H9 (cell line): Measurements from ENCODE around the gene CYB5RL. TPM values are rescaled to one million over a fixed set of nuclear protein-coding genes. Genes with fewer than 3 reads are reported as not detected.

Experiments
- DNase-seq: peaks from one replicate; pipeline ENCODE4 v3.0.0-alpha.2; 2017
- H2AFZ ChIP-seq: one replicate; pipeline ENCODE4 v1.6.1; 2013; ENCODE audit warnings: mild to moderate bottlenecking, low read length, control low read depth, moderate library complexity
- H2AK5ac ChIP-seq: 2 replicates; pipeline ENCODE4 v1.6.1; 2013; ENCODE audit warnings: low read length, control low read depth, mixed read lengths; ENCODE audit not compliant: insufficient read length
- H2BK120ac ChIP-seq: one replicate; pipeline ENCODE4 v1.6.1; 2013; ENCODE audit warnings: low read depth, mild to moderate bottlenecking, low read length, control low read depth, inconsistent platforms; ENCODE audit not compliant: poor library complexity, severe bottlenecking
- H2BK12ac ChIP-seq: 2 replicates; pipeline ENCODE4 v1.6.1; 2013; ENCODE audit warnings: low read length, control low read depth, mixed read lengths, low read depth; ENCODE audit not compliant: insufficient read length
- H2BK15ac ChIP-seq: 2 replicates; pipeline ENCODE4 v1.6.1; 2013; ENCODE audit warnings: low read depth, low read length, control low read depth
- H2BK20ac ChIP-seq: one replicate; pipeline ENCODE4 v1.6.1; 2013; ENCODE audit warnings: low read depth, mild to moderate bottlenecking, low read length, control low read depth, inconsistent platforms; ENCODE audit not compliant: poor library complexity, severe bottlenecking
- H2BK5ac ChIP-seq: 2 replicates; pipeline ENCODE4 v1.6.1; 2013; ENCODE audit warnings: low read length, control low read depth, mixed read lengths; ENCODE audit not compliant: insufficient read length
- H3K14ac ChIP-seq: 2 replicates; pipeline ENCODE4 v1.6.1; 2013; ENCODE audit warnings: low read length, control low read depth; ENCODE audit not compliant: insufficient read depth
- H3K18ac ChIP-seq: 2 replicates; pipeline ENCODE4 v1.6.1; 2013; ENCODE audit warnings: low read depth, mild to moderate bottlenecking, mixed read lengths, low read length, control low read depth; ENCODE audit not compliant: insufficient read length
- H3K23ac ChIP-seq: 2 replicates; pipeline ENCODE4 v1.6.1; 2013; ENCODE audit warnings: low read length, control low read depth, mixed read lengths, low read depth; ENCODE audit not compliant: insufficient read length
- H3K23me2 ChIP-seq: 2 replicates; pipeline ENCODE4 v1.6.1; 2013; ENCODE audit warnings: low read depth, mild to moderate bottlenecking, mixed read lengths, low read length, control low read depth; ENCODE audit not compliant: insufficient read length, poor library complexity, severe bottlenecking
- H3K27ac ChIP-seq: 2 replicates; pipeline ENCODE4 v1.5.1; 2013; ENCODE audit warnings: low read length, control low read depth, mixed read lengths, low read depth; ENCODE audit not compliant: insufficient read length
- H3K27me3 ChIP-seq: 2 replicates; pipeline ENCODE4 v1.6.1; 2013; ENCODE audit warnings: low read length, control low read depth, inconsistent platforms; ENCODE audit not compliant: insufficient read depth
- H3K4ac ChIP-seq: 2 replicates; pipeline ENCODE4 v1.6.1; 2013; ENCODE audit warnings: low read depth, mild to moderate bottlenecking, control low read depth, inconsistent platforms, low read length, moderate library complexity
- H3K4me1 ChIP-seq: 2 replicates; pipeline ENCODE4 v1.6.1; 2013; ENCODE audit warnings: low read length, control low read depth, inconsistent platforms; ENCODE audit not compliant: insufficient read depth
- H3K4me2 ChIP-seq: 2 replicates; pipeline ENCODE4 v1.6.1; 2013; ENCODE audit warnings: low read length, control low read depth, mixed read lengths; ENCODE audit not compliant: insufficient read length, insufficient read depth
- H3K56ac ChIP-seq: 2 replicates; pipeline ENCODE4 v1.6.1; 2013; ENCODE audit warnings: low read depth, mild to moderate bottlenecking, mixed read lengths, low read length, control low read depth; ENCODE audit not compliant: insufficient read length
- H3K79me1 ChIP-seq: 2 replicates; pipeline ENCODE4 v1.6.1; 2013; ENCODE audit warnings: low read depth, mild to moderate bottlenecking, moderate library complexity, low read length, control low read depth, inconsistent platforms; ENCODE audit not compliant: insufficient read depth, poor library complexity, severe bottlenecking
- H3K79me2 ChIP-seq: 2 replicates; pipeline ENCODE4 v1.6.1; 2013; ENCODE audit warnings: low read length, control low read depth, inconsistent platforms; ENCODE audit not compliant: insufficient read depth
- H3K9ac ChIP-seq: 2 replicates; pipeline ENCODE4 v1.6.1; 2013; ENCODE audit warnings: low read length, control low read depth, mixed read lengths; ENCODE audit not compliant: insufficient read length; ENCODE audit errors: extremely low read depth
- H3K9me3 ChIP-seq: one replicate; pipeline ENCODE4 v1.6.1; 2013; ENCODE audit warnings: low read depth, low read length, inconsistent platforms; ENCODE audit not compliant: control insufficient read depth
- H3T11ph ChIP-seq: one replicate; pipeline ENCODE4 v1.6.1; 2013; ENCODE audit warnings: mild to moderate bottlenecking, low read length, control low read depth, inconsistent platforms
- H4K20me1 ChIP-seq: one replicate; pipeline ENCODE4 v1.6.1; 2013; ENCODE audit not compliant: control insufficient read depth, insufficient read length, insufficient read depth
- H4K5ac ChIP-seq: 2 replicates; pipeline ENCODE4 v1.6.1; 2013; ENCODE audit warnings: low read depth, mild to moderate bottlenecking, mixed read lengths, low read length, control low read depth; ENCODE audit not compliant: insufficient read length
- H4K8ac ChIP-seq: replicated peaks from 2 replicates; pipeline ENCODE4 v1.6.1; 2013; ENCODE audit warnings: low read length, control low read depth, mixed read lengths, low read depth; ENCODE audit not compliant: insufficient read length
- H4K91ac ChIP-seq: 2 replicates; pipeline ENCODE4 v1.6.1; 2013; ENCODE audit warnings: low read depth, mild to moderate bottlenecking, moderate library complexity, mixed read lengths, low read length, control low read depth; ENCODE audit not compliant: insufficient read length
- H3K27ac Mint-ChIP-seq, 3 experiments: 2 replicates in 2 of 3; 3 replicates in 1 of 3; pipeline ENCODE4 v1.8.0; 2020 to 2021; ENCODE audit warnings: mixed read lengths in 3 of 3, mild to moderate bottlenecking in 1 of 3, moderate library complexity in 1 of 3
- H3K27me3 Mint-ChIP-seq: 2 replicates; pipeline ENCODE4 v1.8.0; 2021; ENCODE audit warnings: low read depth, mild to moderate bottlenecking, moderate library complexity, mixed read lengths
- H3K36me3 Mint-ChIP-seq, 3 experiments: 2 replicates in 2 of 3; 3 replicates in 1 of 3; pipeline ENCODE4 v1.8.0; 2020 to 2021; ENCODE audit warnings: low read depth in 3 of 3, mixed read lengths in 3 of 3; ENCODE audit not compliant: insufficient read depth in 1 of 3
- H3K4me1 Mint-ChIP-seq, 2 experiments: 2 replicates each; pipeline ENCODE4 v1.8.0; 2020; ENCODE audit warnings: mixed read lengths in 2 of 2
- H3K4me3 Mint-ChIP-seq, 2 experiments: 2 replicates in 1 of 2; 3 replicates in 1 of 2; pipeline ENCODE4 v1.8.0; 2020 to 2021; ENCODE audit warnings: mild to moderate bottlenecking in 2 of 2, mixed read lengths in 2 of 2, moderate library complexity in 1 of 2
- H3K9me3 Mint-ChIP-seq, 2 experiments: 2 replicates in 1 of 2; 3 replicates in 1 of 2; pipeline ENCODE4 v1.8.0; 2020; ENCODE audit warnings: mild to moderate bottlenecking in 2 of 2, mixed read lengths in 2 of 2, moderate library complexity in 1 of 2
- WGBS: extraction: QIAGEN DNeasy Blood & Tissue Kit; methylation state at CpG from one replicate; pipeline ENCODE4 v1.1.7; 2013; ENCODE audit warnings: missing lambda C conversion rate, low lambda C conversion rate, mixed read lengths; ENCODE audit not compliant: insufficient read length; ENCODE audit errors: extremely low coverage; 5-methylcytosine and 5-hydroxymethylcytosine counted together
- total RNA-seq: library from RNA; stranded (reverse); gene quantifications from 2 replicates; pipeline ENCODE4 v1.2.1, GENCODE V29; 2021
- TF ChIP-seq, protein P1 (sequence below): fragments of 200-600 bp; sonication (generic); conservative IDR thresholded peaks from 3 replicates; pipeline ENCODE4 v1.8.0; 2021; ENCODE audit warnings: antibody characterized with exemption, mild to moderate bottlenecking

CYB5RL gene
- total RNA-seq, 1 experiment from 2014 or later, result 12.6 TPM

- H3K14ac ChIP-seq, result no peak overlapping the region
- no peak overlapping the region for H4K91ac ChIP-seq
- H3K9ac ChIP-seq, result no peak overlapping the region
- no peak overlapping the region for H2BK12ac ChIP-seq
- H4K20me1 ChIP-seq, result no peaks in the 10 kb centered on the region
- Mint-ChIP-seq H3K27ac (peak overlapping the region in 2 of 3 experiments; percentile 7 to 11; a peak in 2 of 7 replicates), H3K9me3 (no peaks in the 10 kb centered on the region), H3K36me3 (no peaks in the 10 kb centered on the region), H3K27me3 (peaks cover 14% of the 10 kb centered on the region), H3K4me3 (no peak overlapping the region), H3K4me1 (peaks cover 13 to 14% of the 10 kb centered on the region in 2 experiments)
- TF ChIP-seq, protein P1, sequence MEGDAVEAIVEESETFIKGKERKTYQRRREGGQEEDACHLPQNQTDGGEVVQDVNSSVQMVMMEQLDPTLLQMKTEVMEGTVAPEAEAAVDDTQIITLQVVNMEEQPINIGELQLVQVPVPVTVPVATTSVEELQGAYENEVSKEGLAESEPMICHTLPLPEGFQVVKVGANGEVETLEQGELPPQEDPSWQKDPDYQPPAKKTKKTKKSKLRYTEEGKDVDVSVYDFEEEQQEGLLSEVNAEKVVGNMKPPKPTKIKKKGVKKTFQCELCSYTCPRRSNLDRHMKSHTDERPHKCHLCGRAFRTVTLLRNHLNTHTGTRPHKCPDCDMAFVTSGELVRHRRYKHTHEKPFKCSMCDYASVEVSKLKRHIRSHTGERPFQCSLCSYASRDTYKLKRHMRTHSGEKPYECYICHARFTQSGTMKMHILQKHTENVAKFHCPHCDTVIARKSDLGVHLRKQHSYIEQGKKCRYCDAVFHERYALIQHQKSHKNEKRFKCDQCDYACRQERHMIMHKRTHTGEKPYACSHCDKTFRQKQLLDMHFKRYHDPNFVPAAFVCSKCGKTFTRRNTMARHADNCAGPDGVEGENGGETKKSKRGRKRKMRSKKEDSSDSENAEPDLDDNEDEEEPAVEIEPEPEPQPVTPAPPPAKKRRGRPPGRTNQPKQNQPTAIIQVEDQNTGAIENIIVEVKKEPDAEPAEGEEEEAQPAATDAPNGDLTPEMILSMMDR, result no peak
- no peaks in the 10 kb centered on the region for H3K27me3 ChIP-seq
- peaks cover 4% of the 10 kb centered on the region; the same call in 1 of the 2 replicates for H3K4me1 ChIP-seq
- H4K8ac ChIP-seq, result no peak overlapping the region
- no peak overlapping the region for H2AFZ ChIP-seq
- H2BK20ac ChIP-seq, result no peak overlapping the region
- no peak overlapping the region for H4K5ac ChIP-seq
- no peak overlapping the region for H3K4ac ChIP-seq
- H3K23me2 ChIP-seq, result no peaks in the 10 kb centered on the region
- no peak overlapping the region for H2BK15ac ChIP-seq
- no peak overlapping the region for H3K18ac ChIP-seq
- no peak overlapping the region for H3K4me2 ChIP-seq
- H3K79me1 ChIP-seq, result no peaks in the 10 kb centered on the region
- H2BK5ac ChIP-seq, result no peak overlapping the region
- no CpG with 5 or more reads among the region's 19 CpGs for WGBS
- no peak overlapping the region for H3K23ac ChIP-seq
- DNase-seq, result peak; percentile 55
- no peaks in the 10 kb centered on the region for H3K9me3 ChIP-seq
- H3K27ac ChIP-seq, result no peak overlapping the region
- H3K79me2 ChIP-seq, result no peaks in the 10 kb centered on the region
- H3K56ac ChIP-seq, result no peak overlapping the region
- no peak overlapping the region for H3T11ph ChIP-seq
- H2BK120ac ChIP-seq, result no peak overlapping the region
- no peak overlapping the region for H2AK5ac ChIP-seq
These were observed 46.0 kb downstream of the CYB5RL start for GRCh38 chr1:54153535-54154439.
